Ammon's horn (tissue), 1 donor: ENCODE results near the gene IPO4.

Source experiments
- DNase-seq: peaks from one replicate; pipeline ENCODE4 v3.0.0-alpha.2; 2016; ENCODE audit warnings: low spot score

The IPO4 gene

DNA sequence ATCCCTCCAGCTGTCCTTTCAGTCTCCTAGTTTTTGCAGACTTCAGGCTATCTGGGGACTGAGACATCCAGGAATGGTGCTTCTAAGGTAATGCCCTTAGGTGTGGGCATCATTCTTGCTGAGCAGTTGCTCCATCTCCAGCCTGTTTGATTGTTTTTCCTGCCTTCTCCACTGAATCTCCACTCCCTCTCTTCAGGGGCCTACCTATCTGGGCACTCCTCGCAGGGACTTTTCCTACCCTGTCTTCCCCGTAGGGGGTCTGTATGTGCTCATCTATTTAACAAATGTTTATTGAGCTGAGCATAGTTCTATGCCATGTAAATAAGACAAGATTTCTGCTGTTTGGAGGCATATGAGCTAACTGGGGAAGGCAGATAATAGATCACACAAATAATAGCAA, 55.6 kb downstream of the IPO4 start:
- no peak for DNase-seq

DNA sequence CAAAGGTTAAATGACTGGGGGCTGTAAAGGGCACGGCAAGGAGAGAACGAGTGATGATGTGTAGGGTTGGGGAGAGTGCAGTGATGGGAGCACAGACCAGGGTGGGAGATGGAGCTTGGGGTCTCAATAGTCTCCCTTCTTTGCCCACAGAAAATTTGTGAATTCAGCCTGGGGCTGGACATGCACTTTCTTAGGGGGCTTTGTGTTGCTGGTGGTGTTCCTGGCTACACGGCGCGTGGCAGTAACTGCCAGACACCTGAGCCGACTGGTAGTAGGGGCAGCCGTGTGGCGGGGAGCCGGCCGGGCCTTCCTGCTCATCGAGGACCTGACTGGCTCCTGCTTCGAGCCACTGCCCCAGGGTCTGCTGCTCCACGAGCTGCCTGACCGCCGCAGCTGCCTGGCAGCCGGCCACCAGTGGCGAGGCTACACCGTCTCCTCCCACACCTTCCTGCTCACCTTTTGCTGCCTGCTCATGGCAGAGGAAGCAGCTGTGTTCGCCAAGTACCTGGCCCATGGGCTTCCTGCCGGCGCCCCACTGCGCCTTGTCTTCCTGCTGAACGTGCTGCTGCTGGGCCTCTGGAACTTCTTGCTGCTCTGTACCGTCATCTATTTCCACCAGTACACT, 56.4 kb downstream of the IPO4 start:
- DNase-seq = no peak

DNA sequence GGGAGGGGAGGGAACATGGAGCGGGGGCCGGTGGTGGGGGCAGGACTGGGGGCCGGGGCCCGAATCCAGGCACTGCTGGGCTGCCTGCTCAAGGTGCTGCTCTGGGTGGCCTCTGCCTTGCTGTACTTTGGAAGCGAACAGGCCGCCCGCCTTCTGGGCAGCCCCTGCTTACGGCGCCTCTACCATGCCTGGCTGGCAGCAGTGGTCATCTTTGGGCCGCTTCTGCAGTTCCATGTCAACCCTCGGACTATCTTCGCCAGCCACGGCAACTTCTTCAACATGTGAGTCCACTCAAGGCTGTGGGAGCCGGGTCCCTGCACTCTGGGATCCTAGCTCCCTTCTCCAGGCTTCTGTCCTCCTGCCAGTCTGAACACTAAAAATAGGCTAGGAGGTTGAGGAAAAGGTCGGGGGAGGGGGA, 57.1 kb downstream of the IPO4 start:
- no peak for DNase-seq

DNA sequence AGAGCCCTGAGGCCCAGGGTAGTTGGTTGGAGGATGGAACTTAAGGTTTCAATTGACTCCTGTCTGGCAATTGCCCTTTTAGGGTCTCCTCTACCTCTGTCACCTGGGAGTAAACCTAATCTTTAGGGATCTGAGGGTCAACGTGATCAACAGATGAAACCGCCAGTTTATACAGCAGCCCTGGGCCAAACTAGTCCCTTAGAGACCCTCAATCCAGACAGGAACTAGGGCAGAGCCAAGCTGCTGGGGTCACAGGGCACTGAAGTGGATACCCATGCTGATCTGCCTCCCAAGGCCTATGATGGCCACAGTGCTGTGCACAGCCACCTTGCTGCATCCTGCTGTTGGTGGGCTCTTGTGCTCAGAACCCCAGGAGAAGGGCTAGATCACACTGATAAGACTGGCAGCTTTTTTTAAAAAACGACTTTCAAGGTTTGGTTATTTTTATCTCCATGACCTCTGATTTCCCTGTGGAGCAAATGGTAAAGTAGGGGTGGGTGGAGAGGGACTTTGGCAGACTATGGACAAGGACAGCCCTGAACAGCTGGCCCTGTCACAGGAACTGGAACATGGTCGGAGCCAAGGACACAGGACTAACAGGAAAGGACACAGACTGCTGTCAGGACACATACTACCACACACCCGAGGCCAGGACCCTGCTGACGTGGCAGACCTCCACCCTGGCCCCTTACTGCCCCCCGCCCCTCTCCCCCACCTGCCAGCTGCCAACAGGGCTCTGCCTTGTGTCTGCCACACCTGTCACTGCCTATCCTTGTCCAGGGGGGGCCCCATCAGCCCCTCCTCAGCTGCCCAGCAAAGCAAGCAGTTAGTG, 57.7 kb downstream of the IPO4 start:
- DNase-seq = no peak

DNA sequence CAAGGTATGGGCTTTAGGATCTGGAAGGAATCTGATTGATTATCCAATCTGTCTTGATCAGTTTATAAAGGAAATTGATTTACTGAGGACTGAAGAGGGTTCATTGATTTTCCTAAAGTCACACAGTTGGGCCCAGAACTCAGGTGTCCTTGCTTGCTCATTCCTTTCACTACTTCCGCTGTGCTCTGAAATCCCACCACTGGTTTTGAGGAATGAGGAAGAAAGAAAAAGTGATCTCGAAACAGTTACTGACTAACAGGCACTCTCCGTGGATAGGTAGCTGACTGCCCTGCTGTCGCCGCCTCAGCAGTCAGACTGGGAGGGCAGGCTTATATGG, 58.3 kb downstream of the IPO4 start, which contains the start of gene FITM1:
TSS of gene FITM1 (plus strand) at position 280 of the 337 bp plus-strand sequence. CDS start 905 bp downstream, outside the sequence.
- no peak for DNase-seq
